Mesendoderm (in vitro differentiated cells): Measurements from ENCODE around the gene CLINT1.

ENCODE experiments used
- DNase-seq: peaks from one replicate; pipeline ENCODE4 v3.0.0; 2013
- H2AK5ac ChIP-seq: 2 replicates; pipeline ENCODE4 v1.6.1; 2013; ENCODE audit warnings: low read length, inconsistent platforms
- H2BK120ac ChIP-seq: 2 replicates; pipeline ENCODE4 v1.6.1; 2013; ENCODE audit warnings: low read depth, mild to moderate bottlenecking, low read length, moderate library complexity, mixed read lengths
- H2BK15ac ChIP-seq: replicated peaks from 2 replicates; pipeline ENCODE4 v1.6.1; 2013; ENCODE audit warnings: low read depth, mild to moderate bottlenecking, moderate library complexity
- H2BK5ac ChIP-seq: 2 replicates; pipeline ENCODE4 v1.6.1; 2013; ENCODE audit warnings: low read length, inconsistent platforms
- H3K18ac ChIP-seq: 2 replicates; pipeline ENCODE4 v1.6.1; 2013; ENCODE audit warnings: mild to moderate bottlenecking, low read length, mixed read lengths
- H3K23ac ChIP-seq: one replicate; pipeline ENCODE4 v1.6.1; 2013; ENCODE audit warnings: low read length
- H3K27ac ChIP-seq: 2 replicates; pipeline ENCODE4 v1.5.1; 2013; ENCODE audit warnings: low read depth, mild to moderate bottlenecking, inconsistent platforms, low read length, moderate library complexity
- H3K27me3 ChIP-seq: 2 replicates; pipeline ENCODE4 v1.6.1; 2013; ENCODE audit warnings: low read length, control low read depth, mild to moderate bottlenecking, inconsistent platforms; ENCODE audit not compliant: insufficient read depth, poor library complexity
- H3K36me3 ChIP-seq: 2 replicates; pipeline ENCODE4 v1.6.1; 2013; ENCODE audit warnings: low read length, inconsistent platforms; ENCODE audit not compliant: control insufficient read depth, insufficient read depth
- H3K4ac ChIP-seq: one replicate; pipeline ENCODE4 v1.6.1; 2013; ENCODE audit warnings: low read depth, mild to moderate bottlenecking, low read length, moderate library complexity
- H3K4me1 ChIP-seq: 2 replicates; pipeline ENCODE4 v1.6.1; 2013; ENCODE audit warnings: low read depth, low read length, inconsistent platforms; ENCODE audit not compliant: control insufficient read depth
- H3K4me2 ChIP-seq: 2 replicates; pipeline ENCODE4 v1.6.1; 2013; ENCODE audit warnings: low read length
- H3K4me3 ChIP-seq: 2 replicates; pipeline ENCODE4 v1.5.1; 2013; ENCODE audit warnings: mild to moderate bottlenecking, low read length
- H3K56ac ChIP-seq: one replicate; pipeline ENCODE4 v1.6.1; 2013; ENCODE audit warnings: low read length
- H3K79me1 ChIP-seq: 2 replicates; pipeline ENCODE4 v1.6.1; 2013; ENCODE audit warnings: low read length, inconsistent platforms
- H3K79me2 ChIP-seq: 2 replicates; pipeline ENCODE4 v1.6.1; 2013; ENCODE audit warnings: mild to moderate bottlenecking, low read length; ENCODE audit not compliant: control insufficient read depth, insufficient read depth
- H3K9ac ChIP-seq: 2 replicates; pipeline ENCODE4 v1.6.1; 2013; ENCODE audit warnings: low read length, inconsistent platforms
- H4K5ac ChIP-seq: one replicate; pipeline ENCODE4 v1.6.1; 2013; ENCODE audit warnings: low read length
- H4K8ac ChIP-seq: one replicate; pipeline ENCODE4 v1.6.1; 2013; ENCODE audit warnings: low read depth, mild to moderate bottlenecking, control low read depth, low read length, moderate library complexity
- WGBS: extraction: QIAGEN DNeasy Blood & Tissue Kit; methylation state at CpG from one replicate; pipeline ENCODE4 v1.1.7; 2013; ENCODE audit warnings: low lambda C conversion rate, missing lambda C conversion rate; ENCODE audit not compliant: insufficient coverage; ENCODE audit errors: extremely low coverage; 5-methylcytosine and 5-hydroxymethylcytosine counted together

CLINT1 gene

DNA sequence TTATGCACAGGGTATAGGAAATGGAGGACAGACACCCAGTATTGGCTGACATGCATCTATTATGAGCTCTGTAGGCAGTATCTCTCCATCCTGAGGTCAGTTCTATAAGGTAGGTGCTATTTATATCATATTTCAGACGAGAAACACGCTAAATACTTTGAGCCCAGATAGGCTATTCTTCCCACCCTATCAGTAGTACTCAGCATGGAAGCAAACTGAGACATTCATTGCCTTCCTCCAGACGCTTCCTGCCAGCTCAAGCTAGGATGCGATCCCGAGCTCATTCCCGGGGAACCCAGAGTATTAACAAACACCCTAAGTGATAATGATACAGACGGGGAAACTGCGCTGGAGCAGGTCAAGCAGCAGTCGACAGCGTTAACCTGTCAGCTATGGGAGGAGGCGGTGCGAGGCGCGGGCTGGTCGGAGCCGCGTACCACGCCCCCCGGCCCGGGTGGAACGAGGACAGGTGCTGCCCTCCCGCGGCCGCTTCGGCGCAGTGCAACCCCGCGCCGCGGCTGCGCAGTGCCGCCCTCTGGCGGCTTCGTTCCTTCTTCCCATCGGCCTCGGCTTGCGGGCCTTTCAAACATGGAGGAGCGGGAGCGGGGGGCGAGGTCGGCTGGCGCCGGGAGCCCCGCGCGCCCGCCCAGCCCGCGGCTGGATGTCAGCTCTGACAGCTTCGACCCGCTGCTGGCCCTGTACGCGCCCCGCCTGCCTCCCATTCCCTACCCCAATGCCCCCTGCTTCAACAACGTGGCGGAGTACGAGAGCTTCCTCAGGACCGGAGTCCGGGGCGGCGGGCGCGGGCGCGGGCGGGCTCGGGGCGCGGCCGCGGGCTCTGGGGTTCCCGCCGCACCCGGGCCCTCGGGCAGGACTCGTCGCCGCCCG lies 115.5 kb downstream of the CLINT1 start, which contains the start of gene LSM11:
LSM11 (plus strand) TSS at position 550 of the 888 bp plus-strand sequence; CDS start at position 589, 39 bp downstream.
- H3K23ac ChIP-seq, result peak within 1 kb of the TSS; percentile 90
- H3K56ac ChIP-seq, result peak within 1 kb of the TSS; percentile 88
- H3K36me3 ChIP-seq, result no peaks in the 10 kb centered on the region
- H3K18ac ChIP-seq, result peak within 1 kb of the TSS; percentile 75
- H3K79me1 ChIP-seq, result no peaks in the 10 kb centered on the region
- H2BK120ac ChIP-seq, result no peak within 1 kb of the TSS
- H3K27me3 ChIP-seq, result no peaks in the 10 kb centered on the region
- H2AK5ac ChIP-seq, result no peak within 1 kb of the TSS
- peak within 1 kb of the TSS; percentile 78 for H3K9ac ChIP-seq
- DNase-seq, result peak; percentile 89
- no peak within 1 kb of the TSS for H3K27ac ChIP-seq
- no peak within 1 kb of the TSS for H3K4ac ChIP-seq
- H3K4me2 ChIP-seq, result peak within 1 kb of the TSS; percentile 85
- H4K8ac ChIP-seq, result no peak within 1 kb of the TSS
- WGBS, result no CpG with 5 or more reads among the region's 79 CpGs
- H2BK15ac ChIP-seq, result no peak within 1 kb of the TSS
- H3K79me2 ChIP-seq, result no peaks in the 10 kb centered on the region
- no peak within 1 kb of the TSS for H4K5ac ChIP-seq
- peak within 1 kb of the TSS; percentile 60 for H3K4me3 ChIP-seq
- peaks cover 6% of the 10 kb centered on the region for H3K4me1 ChIP-seq
- no peak within 1 kb of the TSS for H2BK5ac ChIP-seq

DNA sequence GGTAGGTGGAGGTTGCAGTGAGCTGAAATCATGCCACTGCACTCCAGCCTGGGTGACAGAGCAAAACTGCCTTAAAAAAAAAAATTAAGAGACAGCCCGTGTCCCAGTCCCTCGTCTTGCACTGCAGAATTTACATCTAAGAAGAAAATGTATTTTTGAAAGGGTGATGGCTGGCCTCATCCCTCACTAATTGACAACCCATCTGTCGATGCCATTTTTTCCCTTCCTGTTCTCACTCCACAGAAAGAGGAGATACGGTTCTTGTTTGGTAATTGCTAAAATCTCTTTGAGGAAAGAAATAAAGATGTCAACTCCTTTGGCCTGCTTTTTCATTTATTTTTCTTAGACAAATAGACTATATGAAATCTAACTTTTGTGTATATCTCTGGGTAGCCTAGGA lies 117.8 kb downstream of the CLINT1 start:
- no peaks in the 10 kb centered on the region for H3K79me1 ChIP-seq
- H3K4me3 ChIP-seq, result no peak overlapping the region
- H3K79me2 ChIP-seq, result no peaks in the 10 kb centered on the region
- H3K9ac ChIP-seq, result no peak overlapping the region
- H3K56ac ChIP-seq, result no peak overlapping the region
- DNase-seq, result no peak
- WGBS, result no CpG with 5 or more reads among the region's 4 CpGs
- no peak overlapping the region for H3K18ac ChIP-seq
- no peak overlapping the region for H3K27ac ChIP-seq
- no peak overlapping the region for H2AK5ac ChIP-seq
- H2BK5ac ChIP-seq, result no peak overlapping the region
- H3K4me2 ChIP-seq, result no peak overlapping the region
- no peaks in the 10 kb centered on the region for H3K27me3 ChIP-seq
- no peak overlapping the region for H3K23ac ChIP-seq
- H3K4me1 ChIP-seq, result peaks cover 6% of the 10 kb centered on the region
- H3K36me3 ChIP-seq, result no peaks in the 10 kb centered on the region
- no peak overlapping the region for H2BK15ac ChIP-seq
- H2BK120ac ChIP-seq, result no peak overlapping the region
- no peak overlapping the region for H4K5ac ChIP-seq
- no peak overlapping the region for H4K8ac ChIP-seq
- H3K4ac ChIP-seq, result no peak overlapping the region

DNA sequence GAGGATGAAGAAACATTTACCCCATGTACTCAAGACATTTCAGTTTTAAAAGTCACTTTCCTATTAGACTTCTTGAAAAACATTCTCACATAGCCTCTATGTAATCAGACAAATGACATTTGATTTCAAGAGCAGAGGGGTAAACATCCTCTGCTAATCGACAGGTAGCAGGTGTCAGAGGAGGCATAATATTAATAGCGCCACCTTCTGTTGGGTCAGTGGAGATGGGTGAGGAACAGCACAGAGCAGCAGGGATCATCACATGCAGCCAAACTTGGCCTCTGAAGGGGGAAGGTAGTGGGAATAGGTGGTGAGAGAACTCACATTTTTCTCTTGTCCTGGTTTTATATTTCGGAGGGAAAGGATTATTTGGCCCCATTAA lies 118.7 kb downstream of the CLINT1 start:
- Histone ChIP-seq H3K18ac (no peak overlapping the region), H3K79me2 (no peaks in the 10 kb centered on the region), H2AK5ac (no peak overlapping the region), H3K79me1 (no peaks in the 10 kb centered on the region), H3K4me2 (no peak overlapping the region), H2BK5ac (no peak overlapping the region), H3K4me3 (no peak overlapping the region), H2BK15ac (no peak overlapping the region), H3K56ac (no peak overlapping the region), H3K27me3 (no peaks in the 10 kb centered on the region), H3K36me3 (no peaks in the 10 kb centered on the region), H3K27ac (no peak overlapping the region), H3K9ac (no peak overlapping the region), H2BK120ac (no peak overlapping the region), H4K5ac (no peak overlapping the region), H4K8ac (no peak overlapping the region), H3K4ac (no peak overlapping the region), H3K23ac (no peak overlapping the region), H3K4me1 (peaks cover 6% of the 10 kb centered on the region)
- WGBS, result no CpG with 5 or more reads among the region's 3 CpGs
- peak; percentile 71 for DNase-seq

DNA sequence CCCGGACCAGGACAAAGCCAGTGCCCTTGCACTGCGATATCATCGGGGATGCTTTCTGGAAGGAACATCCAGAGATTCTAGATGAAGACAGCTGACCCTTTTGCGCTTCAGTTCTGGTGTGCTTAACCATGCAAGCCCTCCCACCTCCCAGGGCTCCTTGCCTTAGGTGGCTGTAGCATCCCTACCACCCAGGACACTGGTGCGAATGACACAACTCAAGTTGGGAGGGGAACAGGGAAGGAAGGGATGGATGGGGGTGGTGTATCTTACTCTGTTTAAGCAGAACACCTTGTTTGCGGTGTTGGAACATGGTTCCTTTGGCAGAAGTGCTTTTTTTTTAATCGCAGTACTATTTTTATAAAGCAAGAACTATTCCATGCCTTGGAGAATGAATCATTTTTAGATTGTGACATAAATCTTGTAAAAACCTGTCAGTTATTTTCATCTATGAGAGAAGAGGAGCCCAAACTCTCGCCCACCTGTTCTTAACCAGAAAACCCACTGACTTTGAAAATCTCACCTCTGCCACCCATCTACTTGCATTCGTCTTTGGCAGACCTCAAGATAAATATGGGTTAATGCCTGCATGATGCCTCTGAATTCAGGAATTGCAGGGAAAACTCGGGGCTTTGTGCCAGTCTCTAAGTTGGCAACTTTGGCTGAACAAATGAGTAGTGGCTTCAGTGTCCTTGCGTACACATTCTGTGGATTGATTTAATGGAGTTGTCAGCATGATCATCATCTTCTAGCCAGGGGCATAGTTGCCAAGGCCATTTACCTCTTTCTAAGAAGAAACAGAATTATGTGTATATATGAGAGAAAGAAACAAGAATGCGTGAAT lies 119.3 kb downstream of the CLINT1 start:
- H3K27me3 ChIP-seq, result no peaks in the 10 kb centered on the region
- H2BK15ac ChIP-seq, result no peak overlapping the region
- H3K4me2 ChIP-seq, result no peak overlapping the region
- H3K27ac ChIP-seq, result no peak overlapping the region
- no CpG with 5 or more reads among the region's 12 CpGs for WGBS
- H3K23ac ChIP-seq, result no peak overlapping the region
- DNase-seq, result no peak
- no peaks in the 10 kb centered on the region for H3K36me3 ChIP-seq
- H3K18ac ChIP-seq, result no peak overlapping the region
- H2AK5ac ChIP-seq, result no peak overlapping the region
- no peak overlapping the region for H3K9ac ChIP-seq
- no peak overlapping the region for H4K8ac ChIP-seq
- no peaks in the 10 kb centered on the region for H3K79me1 ChIP-seq
- no peak overlapping the region for H2BK120ac ChIP-seq
- no peak overlapping the region for H3K4ac ChIP-seq
- no peaks in the 10 kb centered on the region for H3K79me2 ChIP-seq
- no peak overlapping the region for H4K5ac ChIP-seq
- H3K56ac ChIP-seq, result no peak overlapping the region
- H3K4me1 ChIP-seq, result peaks cover 5% of the 10 kb centered on the region
- H2BK5ac ChIP-seq, result no peak overlapping the region
- no peak overlapping the region for H3K4me3 ChIP-seq

DNA sequence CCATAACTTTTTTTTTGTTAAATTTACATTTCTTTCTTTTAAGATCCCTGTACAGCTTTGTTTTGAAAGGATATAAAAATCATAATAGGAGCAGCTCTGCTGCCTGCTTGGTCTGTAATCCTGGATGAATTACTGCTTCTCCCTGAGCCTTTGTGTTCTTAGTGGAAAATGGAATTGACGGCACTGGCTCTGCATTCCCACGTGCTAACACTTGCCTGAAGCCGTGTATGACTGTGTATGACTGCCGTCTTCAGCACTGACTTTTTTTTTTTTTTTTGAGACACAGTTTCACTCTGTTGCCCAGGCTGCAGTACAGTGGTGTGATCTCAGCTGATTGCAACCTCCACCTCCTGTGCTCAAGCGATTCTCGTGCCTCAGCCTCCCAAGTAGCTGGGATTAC lies 123.0 kb downstream of the CLINT1 start:
- WGBS, result no CpG with 5 or more reads among the region's 6 CpGs
- Histone ChIP-seq H4K5ac (no peak overlapping the region), H2BK5ac (no peak overlapping the region), H3K27me3 (no peaks in the 10 kb centered on the region), H3K4me2 (no peak overlapping the region), H2BK15ac (no peak overlapping the region), H2BK120ac (no peak overlapping the region), H3K4ac (no peak overlapping the region), H4K8ac (no peak overlapping the region), H3K27ac (no peak overlapping the region), H3K4me1 (no peaks in the 10 kb centered on the region), H3K79me2 (no peaks in the 10 kb centered on the region), H3K18ac (no peak overlapping the region), H3K9ac (no peak overlapping the region), H3K56ac (no peak overlapping the region), H3K79me1 (peaks cover 2% of the 10 kb centered on the region), H3K36me3 (no peaks in the 10 kb centered on the region), H3K23ac (no peak overlapping the region), H2AK5ac (no peak overlapping the region), H3K4me3 (no peak overlapping the region)
- DNase-seq, result no peak
